H1 (cell line): ENCODE results near the gene USH1G. TPM values are rescaled to one million over a fixed set of nuclear protein-coding genes. Genes with fewer than 3 reads are reported as not detected.

Experiments
- CTCF ChIA-PET: fragments of 300-600 bp; sonication (Branson Sonifier 250); formaldehyde crosslinking; loops from one replicate; lab custom pipeline; 2021; ENCODE audit not compliant: partially characterized antibody; lab: Charles Lee
- POLR2A ChIA-PET: fragments of 300-600 bp; sonication (Branson Sonifier 250); formaldehyde crosslinking; loops from one replicate; lab custom pipeline; 2021; ENCODE audit warnings: inconsistent platforms; ENCODE audit not compliant: partially characterized antibody; lab: Charles Lee
- DNase-seq, 2 experiments: peaks; one replicate each; pipeline versions ENCODE4 v3.0.0 to v3.0.0-alpha.2; 2010 to 2022; ENCODE audit warnings: low spot score in 2 of 2, low read depth in 1 of 2, mixed read lengths in 1 of 2
- FAIRE-seq: peaks from 2 replicates; lab custom pipeline; 2011; peaks lifted over from hg19 to GRCh38; lab: Jason Lieb, UNC
- H2AFZ ChIP-seq: 2 replicates; pipeline ENCODE4 v1.8.1; 2012; ENCODE audit warnings: low read length, inconsistent platforms
- H2AK5ac ChIP-seq: 2 replicates; pipeline ENCODE4 v1.6.1; 2013; ENCODE audit warnings: low read depth, low read length
- H2BK120ac ChIP-seq: replicated peaks from 2 replicates; pipeline ENCODE3; 2013; ENCODE audit warnings: low read depth, low read length, inconsistent platforms
- H2BK12ac ChIP-seq: 2 replicates; pipeline ENCODE4 v1.6.1; 2013; ENCODE audit warnings: low read depth, low read length
- H2BK15ac ChIP-seq: 2 replicates; pipeline ENCODE4 v1.6.1; 2013; ENCODE audit warnings: low read length
- H2BK20ac ChIP-seq: 2 replicates; pipeline ENCODE4 v1.6.1; 2013; ENCODE audit warnings: low read length
- H2BK5ac ChIP-seq: 2 replicates; pipeline ENCODE4 v1.6.1; 2013; ENCODE audit warnings: low read depth, low read length
- H3K14ac ChIP-seq: 2 replicates; pipeline ENCODE4 v1.6.1; 2013; ENCODE audit warnings: inconsistent platforms; ENCODE audit not compliant: insufficient read length
- H3K18ac ChIP-seq: 2 replicates; pipeline ENCODE4 v1.6.1; 2013; ENCODE audit warnings: low read length; ENCODE audit errors: extremely low read depth
- H3K23ac ChIP-seq: 2 replicates; pipeline ENCODE4 v1.6.1; 2013; ENCODE audit warnings: inconsistent platforms; ENCODE audit not compliant: insufficient read length
- H3K23me2 ChIP-seq: 2 replicates; pipeline ENCODE4 v1.6.1; 2013; ENCODE audit warnings: low read depth, low read length
- H3K27ac ChIP-seq: 2 replicates; pipeline ENCODE4 v1.6.1; 2011; ENCODE audit warnings: low read depth, low read length, inconsistent platforms
- H3K27me3 ChIP-seq, 4 experiments: replicated peaks in 1 of 4; 1 replicate in 1 of 4; 2 replicates in 3 of 4; pipeline versions ENCODE4 v1.6.1 to v1.8.1; 2011 to 2013; ENCODE audit warnings: low read length in 3 of 4, mild to moderate bottlenecking in 3 of 4, inconsistent platforms in 2 of 4, mixed read lengths in 2 of 4, moderate library complexity in 1 of 4; ENCODE audit not compliant: control insufficient read depth in 3 of 4, insufficient read depth in 3 of 4; ENCODE audit errors: extremely low read depth in 1 of 4
- H3K36me3 ChIP-seq, 4 experiments: 2 replicates each; pipeline versions ENCODE4 v1.6.1 to v1.8.1; 2011 to 2013; ENCODE audit warnings: mild to moderate bottlenecking in 4 of 4, low read length in 3 of 4, moderate library complexity in 2 of 4, control low read depth in 1 of 4, inconsistent platforms in 1 of 4; ENCODE audit not compliant: insufficient read depth in 4 of 4, control insufficient read depth in 2 of 4
- H3K4ac ChIP-seq: replicated peaks from 2 replicates; pipeline ENCODE3; 2013; ENCODE audit warnings: low read length, low read depth, mixed read lengths, inconsistent platforms; ENCODE audit not compliant: insufficient read length
- H3K4me1 ChIP-seq, 4 experiments: replicated peaks in 1 of 4; 1 replicate in 1 of 4; 2 replicates in 3 of 4; pipeline versions ENCODE4 v1.6.1 to v1.8.1; 2011 to 2013; ENCODE audit warnings: low read length in 3 of 4, inconsistent platforms in 2 of 4, mixed read lengths in 1 of 4; ENCODE audit not compliant: insufficient read depth in 4 of 4, control insufficient read depth in 3 of 4
- H3K4me2 ChIP-seq, 2 experiments: 2 replicates each; pipeline versions ENCODE4 v1.6.1 to v1.8.1; 2011 to 2013; ENCODE audit warnings: low read depth in 2 of 2, low read length in 2 of 2, control low read depth in 1 of 2, inconsistent platforms in 1 of 2, mild to moderate bottlenecking in 1 of 2; ENCODE audit not compliant: insufficient read depth in 1 of 2
- H3K4me3 ChIP-seq, 4 experiments: fragments of 200-600, 300-600 bp in 1 of 4; sonication (generic), shearing (Covaris generic), sonication (Bioruptor Twin) in 1 of 4; 2 replicates each; pipeline versions ENCODE4 v1.5.1 to v1.8.1; 2011 to 2016; ENCODE audit warnings: low read length in 4 of 4, low read depth in 3 of 4, control low read depth in 2 of 4, inconsistent platforms in 2 of 4, mild to moderate bottlenecking in 2 of 4, mixed read lengths in 1 of 4, moderate library complexity in 1 of 4; ENCODE audit not compliant: insufficient read depth in 2 of 4; ENCODE audit errors: extremely low read depth in 1 of 4
- H3K56ac ChIP-seq: replicated peaks from 2 replicates; pipeline ENCODE3; 2013; ENCODE audit warnings: low read depth, mild to moderate bottlenecking, mixed read lengths, low read length, inconsistent platforms; ENCODE audit not compliant: insufficient read length
- H3K79me1 ChIP-seq: 2 replicates; pipeline ENCODE4 v1.6.1; 2013; ENCODE audit warnings: low read depth, low read length, control low read depth
- H3K79me2 ChIP-seq, 2 experiments: 2 replicates each; pipeline versions ENCODE4 v1.6.1 to v1.8.1; 2012 to 2013; ENCODE audit warnings: low read length in 2 of 2, mild to moderate bottlenecking in 2 of 2, inconsistent platforms in 1 of 2; ENCODE audit not compliant: insufficient read depth in 2 of 2, control insufficient read depth in 1 of 2
- H3K9ac ChIP-seq, 4 experiments: replicated peaks in 1 of 4; 1 replicate in 1 of 4; 2 replicates in 3 of 4; pipeline versions ENCODE4 v1.6.1 to v1.8.1; 2011 to 2013; ENCODE audit warnings: low read depth in 3 of 4, low read length in 3 of 4, control low read depth in 2 of 4, mild to moderate bottlenecking in 2 of 4, moderate library complexity in 2 of 4, inconsistent platforms in 1 of 4; ENCODE audit errors: extremely low read depth in 1 of 4
- H3K9me3 ChIP-seq, 2 experiments: 2 replicates each; pipeline versions ENCODE4 v1.6.1 to v1.8.1; 2012 to 2013; ENCODE audit warnings: mild to moderate bottlenecking in 2 of 2, moderate library complexity in 2 of 2, control low read depth in 1 of 2, inconsistent platforms in 1 of 2, low read depth in 1 of 2, low read length in 1 of 2, mixed read lengths in 1 of 2; ENCODE audit not compliant: insufficient read depth in 2 of 2
- H4K20me1 ChIP-seq, 2 experiments: replicated peaks in 1 of 2; 2 replicates each; pipeline versions ENCODE3 to v1.8.1; 2011 to 2013; ENCODE audit warnings: inconsistent platforms in 2 of 2, low read length in 2 of 2, mild to moderate bottlenecking in 1 of 2; ENCODE audit not compliant: insufficient read depth in 2 of 2, control insufficient read depth in 1 of 2
- H4K5ac ChIP-seq: 2 replicates; pipeline ENCODE4 v1.6.1; 2013; ENCODE audit warnings: low read length, low read depth, mixed read lengths, inconsistent platforms; ENCODE audit not compliant: insufficient read length
- H4K8ac ChIP-seq: 2 replicates; pipeline ENCODE4 v1.8.0; 2013; ENCODE audit warnings: mild to moderate bottlenecking, moderate library complexity, low read length, inconsistent platforms; ENCODE audit not compliant: insufficient read depth; ENCODE audit errors: extremely low read depth
- H4K91ac ChIP-seq: replicated peaks from 2 replicates; pipeline ENCODE3; 2013; ENCODE audit warnings: low read length, mixed read lengths, inconsistent platforms; ENCODE audit not compliant: insufficient read length
- EGR1 ChIP-seq: IDR thresholded peaks from 2 replicates; pipeline ENCODE4 v1.6.1; 2011; ENCODE audit warnings: low read depth, low read length, borderline replicate concordance
- FOSL1 ChIP-seq: IDR thresholded peaks from 2 replicates; pipeline ENCODE4 v1.6.1; 2011; ENCODE audit warnings: mild to moderate bottlenecking, low read depth, low read length, moderate library complexity; ENCODE audit not compliant: insufficient read depth
- KDM4A ChIP-seq: IDR thresholded peaks from one replicate; pipeline ENCODE4 v1.7.1; 2012; ENCODE audit warnings: low read depth, mild to moderate bottlenecking, moderate library complexity, low read length, inconsistent platforms; ENCODE audit not compliant: severe bottlenecking
- RAD21 ChIP-seq, 2 experiments: IDR thresholded peaks in 1 of 2; conservative IDR thresholded peaks in 1 of 2; 2 replicates each; pipeline ENCODE4 v1.6.1; 2011; ENCODE audit warnings: low read depth in 2 of 2, low read length in 2 of 2, improper control_type of control experiment in 1 of 2, inconsistent platforms in 1 of 2, mild to moderate bottlenecking in 1 of 2, moderate library complexity in 1 of 2
- SUZ12 ChIP-seq: fragments of 200-600 bp; sonication (generic); IDR thresholded peaks from 2 replicates; pipeline ENCODE4 v1.6.1; 2012; ENCODE audit warnings: mild to moderate bottlenecking, inconsistent platforms, low read length, moderate library complexity, mixed read lengths
- WGBS, 2 experiments: shearing (Covaris generic) in 1 of 2; methylation state at CpG; one replicate each; pipeline versions ENCODE4 v1.1.6 to v1.1.7; 2013 to 2015; ENCODE audit warnings: low lambda C conversion rate in 2 of 2, mixed read lengths in 2 of 2, inconsistent platforms in 1 of 2, low coverage in 1 of 2, missing lambda C conversion rate in 1 of 2; ENCODE audit not compliant: insufficient replicate concordance in 2 of 2, insufficient coverage in 1 of 2, insufficient read length in 1 of 2; ENCODE audit errors: extremely low coverage in 1 of 2, missing lambda C conversion rate in 1 of 2; 5-methylcytosine and 5-hydroxymethylcytosine counted together
- long read RNA-seq, 2 experiments: library from RNA in 1 of 2; library from capped mRNA in 1 of 2; stranded (forward); transcript quantifications; one replicate each; pipeline ENCODE4 v2.0.0, GENCODE V29; 2021; ENCODE audit warnings: inconsistent platforms in 1 of 2
- polyA minus RNA-seq, 3 experiments: library from RNA; depleted of rRNA, polyadenylated mRNA; stranded (reverse); fragments of >200 nt; gene quantifications; 1 replicate in 2 of 3; 2 replicates in 1 of 3; pipeline ENCODE4 v1.2.3, GENCODE V29; 2011
- polyA plus RNA-seq, 7 experiments: library from polyadenylated mRNA; depleted of rRNA in 3 of 7; stranded (reverse) in 5 of 7; unstranded in 2 of 7; fragments of >200 nt in 5 of 7; fragments of 200-250 nt in 2 of 7; gene quantifications; 1 replicate in 5 of 7; 2 replicates in 1 of 7; 4 replicates in 1 of 7; pipeline versions ENCODE4 v1.2.1 to v1.2.3, GENCODE V29; 2011 to 2013; ENCODE audit warnings: missing spikeins in 2 of 7, mixed read lengths in 2 of 7
- total RNA-seq: library from RNA; stranded (reverse); fragmentation: NEBNext Ultra II Directional; extraction: Animal tissue kit (Norgen Biotek cat#: 25700); gene quantifications from 2 replicates; pipeline ENCODE4 v1.2.1, GENCODE V29; 2021

USH1G gene
- 1.6 and 1.7 TPM in 2 replicates for total RNA-seq
- polyA plus RNA-seq (2011; rRNA removed), result 4.3 and 5.0 TPM in 2 replicates
- polyA plus RNA-seq (2011; cell fraction: cytosol; rRNA removed), result 3.5 TPM
- 3.5 TPM for polyA plus RNA-seq (2011; cell fraction: nucleus; rRNA removed)
- 1.3 to 2.8 TPM (median 2.0 TPM) in 4 replicates for polyA plus RNA-seq (2012, experiment 1 of 2)
- polyA plus RNA-seq (2012, experiment 2 of 2), result 1.9 TPM
- polyA plus RNA-seq (2013, experiment 1 of 2), result 0.61 TPM
- polyA plus RNA-seq (2013, experiment 2 of 2), result 0.70 TPM
- 5.1 and 8.8 TPM in 2 replicates for polyA minus RNA-seq (2011; rRNA and poly(A)+ RNA removed)
- polyA minus RNA-seq (2011; cell fraction: cytosol; rRNA and poly(A)+ RNA removed), result 3.7 TPM
- 4.2 TPM for polyA minus RNA-seq (2011; cell fraction: nucleus; rRNA and poly(A)+ RNA removed)
- long read RNA-seq, experiment 1, partial matches to known transcripts, result 4 of 5 reads
- long read RNA-seq, experiment 1, other reads (novel, unspliced or antisense), result 1 of 5 reads
- long read RNA-seq, experiment 2, result 0 reads

DNA sequence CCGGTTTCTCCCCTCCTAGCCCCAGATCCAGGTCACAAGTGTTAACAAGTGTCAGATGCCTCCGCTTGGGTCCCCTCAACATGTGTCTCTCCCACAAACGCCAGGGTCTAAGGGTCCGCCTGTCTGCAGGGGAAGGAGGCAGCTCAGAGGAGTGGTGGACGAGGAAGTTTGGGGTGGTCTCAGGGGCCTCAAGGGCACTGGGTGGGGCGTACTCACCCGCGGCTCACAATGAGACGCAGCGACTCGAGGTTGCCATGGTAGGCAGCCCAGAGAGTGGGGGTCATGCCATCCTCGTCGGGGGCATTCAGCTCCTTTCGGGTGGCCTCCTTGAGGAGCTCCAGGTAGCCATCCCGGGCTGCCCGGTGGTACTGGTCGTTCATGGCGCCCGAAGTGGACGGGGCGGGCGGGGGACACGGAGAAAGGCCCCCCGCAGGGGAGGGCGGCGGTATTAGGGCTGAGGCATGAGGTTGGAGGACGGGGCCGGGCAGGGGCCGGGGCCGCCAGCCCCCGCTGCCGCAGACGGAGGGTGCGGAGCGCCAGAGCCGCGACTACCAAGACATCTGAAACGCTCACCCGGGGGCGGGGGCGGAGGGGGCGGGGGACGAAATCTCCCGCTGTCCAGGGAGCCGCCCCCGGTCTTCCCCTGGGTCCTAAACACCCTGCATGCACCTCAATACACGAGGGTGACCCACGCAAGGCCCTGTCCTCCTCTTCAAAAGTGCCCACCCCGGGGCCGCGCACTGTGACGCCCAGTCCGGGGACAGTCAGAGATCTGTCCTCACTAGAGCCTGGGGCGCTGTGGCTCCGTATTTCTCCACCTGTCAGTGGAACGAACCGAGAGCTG lies at the start of gene USH1G:
Gene USH1G, minus strand, starts transcription at position 562 of the 844 bp plus-strand sequence. Its CDS starts 182 bp downstream, at position 380.
- Histone ChIP-seq H3K4me1 (peaks cover 0 to 19% (median 16%) of the 10 kb centered on the region in 4 experiments; a peak in 6 of 7 replicates), H2AK5ac (no peak within 1 kb of the TSS), H3K27me3 (peaks cover 40 to 62% (median 53%) of the 10 kb centered on the region in 4 experiments), H3K79me1 (no peaks in the 10 kb centered on the region), H3K9ac (no peak within 1 kb of the TSS), H2BK15ac (peak within 1 kb of the TSS; percentile 61; the same call in 1 of the 2 replicates), H3K23ac (no peak within 1 kb of the TSS), H3K9me3 (no peaks in the 10 kb centered on the region), H3K56ac (no peak within 1 kb of the TSS), H3K18ac (peak within 1 kb of the TSS; percentile 38), H4K91ac (no peak within 1 kb of the TSS), H4K8ac (no peak within 1 kb of the TSS; the same call in 1 of the 2 replicates), H3K14ac (no peak within 1 kb of the TSS), H3K4me2 (peak within 1 kb of the TSS; percentile 90 to 92), H2BK120ac (no peak within 1 kb of the TSS), H3K36me3 (no peaks in the 10 kb centered on the region; a peak in 1 of 8 replicates), H3K4me3 (peak within 1 kb of the TSS; percentile 33 to 74 (median 36)), H2BK5ac (no peak within 1 kb of the TSS), H2BK12ac (0 out of 2 replicates have a peak within 1 kb of the TSS, but pooled peaks have one; percentile 39), H3K79me2 (no peaks in the 10 kb centered on the region), H3K27ac (no peak within 1 kb of the TSS), H3K23me2 (peaks cover 9% of the 10 kb centered on the region; the same call in 1 of the 2 replicates), H4K5ac (no peak within 1 kb of the TSS), H4K20me1 (peaks cover 0 to 5% of the 10 kb centered on the region in 2 experiments), H2BK20ac (no peak within 1 kb of the TSS), H2AFZ (0 out of 2 replicates have a peak within 1 kb of the TSS, but pooled peaks have one; percentile 26), H3K4ac (no peak within 1 kb of the TSS)
- FAIRE-seq (no peak), DNase-seq (peak in 1 of 2 experiments; percentile 69)
- WGBS, 2 experiments, result 24% methylated on average over 35 of the region's 57 CpGs; no CpG with 5 or more reads in 1 of the 2 experiments
- TF ChIP-seq RAD21 (IDR thresholded peaks at IDR 0.05 in 1 of 2, conservative IDR thresholded peaks at IDR 0.05 in 1 of 2; ENCODE audit: low read depth in 2 of 2, low read length in 2 of 2) (no peak), SUZ12 (no peak; the same call in 1 of the 2 replicates), EGR1 (peak; percentile 48; the same call in 1 of the 2 replicates), FOSL1 (peak; percentile 78; the same call in 1 of the 2 replicates), KDM4A (peak; percentile 19)
- CTCF ChIA-PET, result interaction anchor here (0.6 to 49.9 kb wide), 25 partner anchors 7 to 142 kb away, joined by 3 to 1072 read pairs (median 5); partner anchors contain the start of genes CDR2L, FADS6 and OTOP3
- POLR2A ChIA-PET, result interaction anchor here (0.9 to 1.8 kb wide), 3 partner anchors 14 to 50 kb away, joined by 3 to 4 read pairs (median 3); partner anchors contain the start of gene FDXR
